ENCODE results near the gene TRPM2. TPM values are rescaled to one million over a fixed set of nuclear protein-coding genes. Genes with fewer than 3 reads are reported as not detected.

TRPM2 gene
- total RNA-seq = under 0.01 TPM in 1 of 2 replicates, not detected in the other

GRCh38 chr21:44353191-44353970 lies at the start of gene TRPM2:
Gene TRPM2 (plus strand): TSS chr21:44353621. CDS start chr21:44353701, 80 bp downstream.

GRCh38 chr21:44338971-44339910 lies 14.2 kb upstream of the TRPM2 start, which contains the start of gene CFAP410:
Gene CFAP410 (minus strand): TSS chr21:44339390. CDS start chr21:44339194, 196 bp downstream.

GRCh38 chr21:44454747-44455523 lies 101.5 kb downstream of the TRPM2 start, which contains the start of gene LRRC3:
Gene LRRC3 (plus strand): TSS chr21:44455510. CDS start chr21:44456645, 1,135 bp downstream.

Other genes starting within 250 kb of the TRPM2 start
- 6.5 and 14.5 TPM in 2 replicates for gene PWP2, start 246.2 kb upstream of the TRPM2 start, total RNA-seq
- 15.7 and 42.5 TPM in 2 replicates for gene GATD3, start 219.9 kb upstream of the TRPM2 start, total RNA-seq
- under 0.01 and 0.17 TPM in 2 replicates for gene ICOSLG, start 112.7 kb upstream of the TRPM2 start, total RNA-seq
- gene DNMT3L, start 91.7 kb upstream of the TRPM2 start, total RNA-seq = not detected in 2 replicates
- under 0.01 TPM in 1 of 2 replicates, not detected in the other for gene AIRE, start 67.7 kb upstream of the TRPM2 start, total RNA-seq
- gene PFKL, start 53.6 kb upstream of the TRPM2 start, total RNA-seq = 225 and 289 TPM in 2 replicates
- gene CFAP410, start 14.2 kb upstream of the TRPM2 start, total RNA-seq = 12.6 and 12.8 TPM in 2 replicates
- 0.44 and 0.66 TPM in 2 replicates for gene LRRC3, start 101.9 kb downstream of the TRPM2 start, total RNA-seq
- not detected in 2 replicates for gene KRTAP10-1, start 186.6 kb downstream of the TRPM2 start, total RNA-seq
- not detected in 2 replicates for gene KRTAP10-2, start 197.9 kb downstream of the TRPM2 start, total RNA-seq
- gene KRTAP10-3, start 205.2 kb downstream of the TRPM2 start, total RNA-seq = not detected in 2 replicates
- not detected in 2 replicates for gene KRTAP10-4, start 220.1 kb downstream of the TRPM2 start, total RNA-seq
- gene KRTAP10-5, start 227.0 kb downstream of the TRPM2 start, total RNA-seq = not detected in 2 replicates
- gene KRTAP10-6, start 238.9 kb downstream of the TRPM2 start, total RNA-seq = not detected in 2 replicates
- gene KRTAP10-7, start 247.0 kb downstream of the TRPM2 start, total RNA-seq = not detected in 2 replicates